ENCODE measurements around the gene PON3. TPM values are rescaled to one million over a fixed set of nuclear protein-coding genes. Genes with fewer than 3 reads are reported as not detected.

The PON3 gene
- total and polyA plus RNA-seq, 2 of the 13 experiments (the other 11 are each of a cell fraction or from before 2014, with no cell fraction given): 23.6 to 37.8 TPM

DNA sequence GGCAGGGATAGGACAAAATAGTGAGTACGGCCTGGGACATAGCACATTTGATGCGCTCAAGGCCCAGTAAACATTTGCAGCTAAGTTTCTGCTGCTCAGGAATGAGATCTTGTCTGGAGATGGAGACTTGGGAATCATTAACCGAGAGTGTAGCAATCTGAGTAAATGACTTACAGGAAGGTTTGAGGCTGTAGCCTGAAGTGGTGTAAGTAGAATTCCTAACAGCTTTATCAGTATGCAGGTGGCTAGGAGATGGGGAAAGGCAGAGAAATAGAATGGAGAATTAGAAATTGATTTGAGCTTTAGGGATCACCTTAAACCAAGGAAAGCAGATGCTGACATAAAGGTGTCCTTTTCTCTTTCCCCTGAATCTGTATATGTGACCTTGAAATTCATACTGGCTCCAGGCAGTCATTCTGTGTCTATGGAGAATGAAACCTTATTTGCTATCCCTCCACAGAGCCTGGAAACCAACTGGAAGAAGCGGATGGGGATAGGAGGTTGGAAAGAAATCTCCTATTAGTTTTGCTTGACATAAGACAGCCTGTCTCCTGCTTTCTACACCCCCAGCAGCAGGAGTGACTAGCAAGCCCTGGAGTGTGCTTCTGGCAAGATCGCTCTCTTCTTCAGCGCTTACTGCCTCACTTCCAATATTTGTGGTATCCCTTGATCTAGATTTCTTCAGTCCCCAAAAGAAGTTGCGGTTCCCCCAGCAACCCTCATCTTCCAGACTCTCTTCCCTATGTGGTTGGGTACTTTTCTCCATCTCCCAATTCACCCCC is 45.1 kb upstream of the PON3 start (continued):
- TF ChIP-seq, protein P1, sequence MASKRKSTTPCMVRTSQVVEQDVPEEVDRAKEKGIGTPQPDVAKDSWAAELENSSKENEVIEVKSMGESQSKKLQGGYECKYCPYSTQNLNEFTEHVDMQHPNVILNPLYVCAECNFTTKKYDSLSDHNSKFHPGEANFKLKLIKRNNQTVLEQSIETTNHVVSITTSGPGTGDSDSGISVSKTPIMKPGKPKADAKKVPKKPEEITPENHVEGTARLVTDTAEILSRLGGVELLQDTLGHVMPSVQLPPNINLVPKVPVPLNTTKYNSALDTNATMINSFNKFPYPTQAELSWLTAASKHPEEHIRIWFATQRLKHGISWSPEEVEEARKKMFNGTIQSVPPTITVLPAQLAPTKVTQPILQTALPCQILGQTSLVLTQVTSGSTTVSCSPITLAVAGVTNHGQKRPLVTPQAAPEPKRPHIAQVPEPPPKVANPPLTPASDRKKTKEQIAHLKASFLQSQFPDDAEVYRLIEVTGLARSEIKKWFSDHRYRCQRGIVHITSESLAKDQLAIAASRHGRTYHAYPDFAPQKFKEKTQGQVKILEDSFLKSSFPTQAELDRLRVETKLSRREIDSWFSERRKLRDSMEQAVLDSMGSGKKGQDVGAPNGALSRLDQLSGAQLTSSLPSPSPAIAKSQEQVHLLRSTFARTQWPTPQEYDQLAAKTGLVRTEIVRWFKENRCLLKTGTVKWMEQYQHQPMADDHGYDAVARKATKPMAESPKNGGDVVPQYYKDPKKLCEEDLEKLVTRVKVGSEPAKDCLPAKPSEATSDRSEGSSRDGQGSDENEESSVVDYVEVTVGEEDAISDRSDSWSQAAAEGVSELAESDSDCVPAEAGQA (IDR thresholded peaks at IDR 0.05; ENCODE audit: low read depth): no peak
- TF ChIP-seq, protein P1 (CRISPR knock-in tag; IDR thresholded peaks at IDR 0.05; ENCODE audit: borderline replicate concordance): no peak
- no peak for TF ChIP-seq ZNF367 (CRISPR knock-in tag; IDR thresholded peaks at IDR 0.05; ENCODE audit: borderline replicate concordance)
- no peak for TF ChIP-seq ZNF143 (CRISPR knock-in tag; IDR thresholded peaks at IDR 0.05)
- TF ChIP-seq U2AF2 (IDR thresholded peaks at IDR 0.05; ENCODE audit: low read depth, low read length): no peak
- no peak for TF ChIP-seq GTF3A (CRISPR knock-in tag; conservative IDR thresholded peaks at IDR 0.05)
- no peak for TF ChIP-seq NFATC3 (CRISPR knock-in tag; IDR thresholded peaks at IDR 0.05)
- TF ChIP-seq, protein P2, sequence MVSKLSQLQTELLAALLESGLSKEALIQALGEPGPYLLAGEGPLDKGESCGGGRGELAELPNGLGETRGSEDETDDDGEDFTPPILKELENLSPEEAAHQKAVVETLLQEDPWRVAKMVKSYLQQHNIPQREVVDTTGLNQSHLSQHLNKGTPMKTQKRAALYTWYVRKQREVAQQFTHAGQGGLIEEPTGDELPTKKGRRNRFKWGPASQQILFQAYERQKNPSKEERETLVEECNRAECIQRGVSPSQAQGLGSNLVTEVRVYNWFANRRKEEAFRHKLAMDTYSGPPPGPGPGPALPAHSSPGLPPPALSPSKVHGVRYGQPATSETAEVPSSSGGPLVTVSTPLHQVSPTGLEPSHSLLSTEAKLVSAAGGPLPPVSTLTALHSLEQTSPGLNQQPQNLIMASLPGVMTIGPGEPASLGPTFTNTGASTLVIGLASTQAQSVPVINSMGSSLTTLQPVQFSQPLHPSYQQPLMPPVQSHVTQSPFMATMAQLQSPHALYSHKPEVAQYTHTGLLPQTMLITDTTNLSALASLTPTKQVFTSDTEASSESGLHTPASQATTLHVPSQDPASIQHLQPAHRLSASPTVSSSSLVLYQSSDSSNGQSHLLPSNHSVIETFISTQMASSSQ (IDR thresholded peaks at IDR 0.05; ENCODE audit: low read depth): peak; percentile 97
- TF ChIP-seq, protein P2 (CRISPR knock-in tag; IDR thresholded peaks at IDR 0.05; ENCODE audit: borderline replicate concordance): peak; percentile 96
- TF ChIP-seq ZNF614 (CRISPR knock-in tag; IDR thresholded peaks at IDR 0.05; ENCODE audit: borderline replicate concordance): peak; percentile 47; the same call in 1 of the 2 replicates
- peak; percentile 53 to 57; a peak in 3 of 4 replicates for TF ChIP-seq POLR2A (IDR thresholded peaks at IDR 0.05; ENCODE audit: insufficient read depth in 1 of 2, low read depth in 2 of 2, low read length in 2 of 2)
- TF ChIP-seq ZNF598 (CRISPR knock-in tag; IDR thresholded peaks at IDR 0.05; ENCODE audit: borderline replicate concordance): no peak
- TF ChIP-seq CBFB (CRISPR knock-in tag; IDR thresholded peaks at IDR 0.05): no peak
- no peak for TF ChIP-seq BATF2 (CRISPR knock-in tag; IDR thresholded peaks at IDR 0.05)
- no peak for TF ChIP-seq ZNF703 (CRISPR knock-in tag; IDR thresholded peaks at IDR 0.05; ENCODE audit: borderline replicate concordance)
- TF ChIP-seq, protein P3, sequence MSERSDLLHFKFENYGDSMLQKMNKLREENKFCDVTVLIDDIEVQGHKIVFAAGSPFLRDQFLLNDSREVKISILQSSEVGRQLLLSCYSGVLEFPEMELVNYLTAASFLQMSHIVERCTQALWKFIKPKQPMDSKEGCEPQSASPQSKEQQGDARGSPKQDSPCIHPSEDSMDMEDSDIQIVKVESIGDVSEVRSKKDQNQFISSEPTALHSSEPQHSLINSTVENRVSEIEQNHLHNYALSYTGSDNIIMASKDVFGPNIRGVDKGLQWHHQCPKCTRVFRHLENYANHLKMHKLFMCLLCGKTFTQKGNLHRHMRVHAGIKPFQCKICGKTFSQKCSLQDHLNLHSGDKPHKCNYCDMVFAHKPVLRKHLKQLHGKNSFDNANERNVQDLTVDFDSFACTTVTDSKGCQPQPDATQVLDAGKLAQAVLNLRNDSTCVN (CRISPR knock-in tag; IDR thresholded peaks at IDR 0.05; ENCODE audit: borderline replicate concordance): no peak
- TF ChIP-seq LCORL (IDR thresholded peaks at IDR 0.05): no peak
- no peak for TF ChIP-seq LCORL (CRISPR knock-in tag; IDR thresholded peaks at IDR 0.05)

All from HepG2 (cell line).